Tibial nerve (tissue), 4 donors: ENCODE measurements around the gene PANX2. TPM values are rescaled to one million over a fixed set of nuclear protein-coding genes. Genes with fewer than 3 reads are reported as not detected.

ENCODE experiments used
- DNase-seq, 2 donors: peaks; one replicate each; pipeline ENCODE4 v3.0.0-alpha.2; 2019; ENCODE audit warnings: low spot score in 2 of 2
- H3K27ac ChIP-seq, 4 donors: fragments of 200-600 bp; sonication (generic) in 3 of 4; one replicate each; pipeline ENCODE4 v1.5.1; 2017 to 2019; ENCODE audit warnings: mild to moderate bottlenecking in 1 of 4
- H3K27me3 ChIP-seq, 2 donors: fragments of 200-600 bp; sonication (generic) in 1 of 2; one replicate each; pipeline versions ENCODE4 v1.5.1 to v1.6.0; 2017 to 2019
- H3K36me3 ChIP-seq, 3 donors: fragments of 200-600 bp; sonication (generic); one replicate each; pipeline ENCODE4 v1.5.1; 2018 to 2019
- H3K4me1 ChIP-seq, 4 donors: fragments of 200-600 bp; sonication (generic) in 3 of 4; one replicate each; pipeline ENCODE4 v1.5.1; 2017 to 2019
- H3K4me3 ChIP-seq, 4 donors: fragments of 200-600 bp; sonication (generic) in 3 of 4; one replicate each; pipeline ENCODE4 v1.5.1; 2017 to 2019; ENCODE audit warnings: mild to moderate bottlenecking in 1 of 4, moderate library complexity in 1 of 4
- H3K9me3 ChIP-seq, 4 donors: fragments of 200-600 bp; sonication (generic) in 3 of 4; one replicate each; pipeline ENCODE4 v1.5.1; 2017 to 2019
- CTCF ChIP-seq, 5 experiments: fragments of 200-600 bp in 3 of 5; fragments of 450-650 bp in 2 of 5; sonication (generic) in 3 of 5; IDR thresholded peaks; one replicate each; pipeline ENCODE4 v1.5.1; 2016 to 2019; ENCODE audit warnings: antibody characterized with exemption in 5 of 5, mild to moderate bottlenecking in 3 of 5, moderate library complexity in 2 of 5
- EP300 ChIP-seq, 2 donors: sonication (generic); formaldehyde crosslinking; IDR thresholded peaks; one replicate each; pipeline ENCODE4 v1.6.1; 2017; ENCODE audit warnings: antibody characterized with exemption in 2 of 2, mild to moderate bottlenecking in 1 of 2
- POLR2A ChIP-seq, 2 donors: fragments of 450-650 bp; IDR thresholded peaks; one replicate each; pipeline ENCODE4 v1.6.1; 2017; ENCODE audit warnings: antibody characterized with exemption in 2 of 2, mild to moderate bottlenecking in 2 of 2, moderate library complexity in 2 of 2
- WGBS, 2 donors: methylation state at CpG; one replicate each; pipeline ENCODE4 v1.1.5; 2018; 5-methylcytosine and 5-hydroxymethylcytosine counted together
- total RNA-seq, 4 donors: library from RNA; depleted of rRNA; stranded (reverse); fragments of >200 nt; gene quantifications; one replicate each; pipeline ENCODE4 v1.1.0, GENCODE V29; 2016

PANX2 gene
- total RNA-seq, 4 donors from 2014 or later = 0.30 TPM; not detected in 3

- no peak for DNase-seq
- 93 to 95% methylated on average over 18 to 21 of the region's 25 CpGs for WGBS, 2 donors
- TF ChIP-seq POLR2A (IDR thresholded peaks at IDR 0.05) (no peak), CTCF (IDR thresholded peaks at IDR 0.05) (no peak), EP300 (IDR thresholded peaks at IDR 0.05) (no peak)
These were observed 57.2 kb downstream of the PANX2 start for GRCh38 chr22:50227579-50228215.

GRCh38 chr22:50228366-50228765, 57.8 kb downstream of the PANX2 start:
- no peaks in the 10 kb centered on the region for H3K4me1 ChIP-seq
- H3K9me3 ChIP-seq = no peaks in the 10 kb centered on the region
- H3K4me3 ChIP-seq = no peak overlapping the region
- no peak for DNase-seq
- no peaks in the 10 kb centered on the region for H3K27me3 ChIP-seq
- peaks cover 0 to 91% (median 7%) of the 10 kb centered on the region in 3 donors for H3K36me3 ChIP-seq
- H3K27ac ChIP-seq = no peak overlapping the region
- 87 to 89% methylated on average over 8 to 9 of the region's 9 CpGs for WGBS, 2 donors
- no peak for TF ChIP-seq POLR2A (IDR thresholded peaks at IDR 0.05)
- TF ChIP-seq CTCF (IDR thresholded peaks at IDR 0.05) = no peak
- no peak for TF ChIP-seq EP300 (IDR thresholded peaks at IDR 0.05)

More at GRCh38 chr22:50227579-50228215, 57.2 kb downstream of the PANX2 start:
- no peaks in the 10 kb centered on the region for H3K27me3 ChIP-seq
- no peak overlapping the region for H3K4me3 ChIP-seq
- H3K27ac ChIP-seq = no peak overlapping the region
- H3K4me1 ChIP-seq = no peaks in the 10 kb centered on the region
- H3K36me3 ChIP-seq = peaks cover 0 to 91% (median 12%) of the 10 kb centered on the region in 3 donors
- no peaks in the 10 kb centered on the region for H3K9me3 ChIP-seq

- TF ChIP-seq EP300 (IDR thresholded peaks at IDR 0.05) (no peak), POLR2A (IDR thresholded peaks at IDR 0.05) (no peak), CTCF (IDR thresholded peaks at IDR 0.05) (no peak)
- peaks cover 0 to 85% (median 7%) of the 10 kb centered on the region in 3 donors for H3K36me3 ChIP-seq
- WGBS, 2 donors = 91 to 93% methylated on average over 14 to 16 of the region's 16 CpGs
These were observed 58.8 kb downstream of the PANX2 start for GRCh38 chr22:50229370-50229769.

More at GRCh38 chr22:50229370-50229769, 58.8 kb downstream of the PANX2 start:
- DNase-seq = no peak
- Histone ChIP-seq H3K27me3 (no peaks in the 10 kb centered on the region), H3K9me3 (no peaks in the 10 kb centered on the region), H3K4me1 (no peaks in the 10 kb centered on the region), H3K27ac (no peak overlapping the region), H3K4me3 (no peak overlapping the region)

Other genes with a start within 250 kb of the PANX2 start
- gene PIM3, start 210.0 kb upstream of the PANX2 start, total RNA-seq = 100 to 1,000 TPM in 3 of 4 donors, 10 to 100 TPM in 1; 98.3 to 138 (median 119) TPM
- gene IL17REL, start 158.0 kb upstream of the PANX2 start, total RNA-seq = not detected
- not detected for gene TTLL8, start 112.4 kb upstream of the PANX2 start, total RNA-seq
- not detected for gene MLC1, start 85.3 kb upstream of the PANX2 start, total RNA-seq
- gene MOV10L1, start 80.7 kb upstream of the PANX2 start, total RNA-seq = 1 to 10 TPM; 1.0 to 3.7 (median 2.6) TPM
- 10 to 100 TPM; 22.4 to 71.4 (median 27.1) TPM for gene TRABD, start 15.2 kb downstream of the PANX2 start, total RNA-seq
- 10 to 100 TPM; 36.1 to 66.6 (median 44.8) TPM for gene SELENOO, start 30.3 kb downstream of the PANX2 start, total RNA-seq
- 100 to 1,000 TPM in 1 of 4 donors, 10 to 100 TPM in 3; 72.2 to 127 (median 78.6) TPM for gene TUBGCP6, start 74.3 kb downstream of the PANX2 start, total RNA-seq
- 100 to 1,000 TPM in 1 of 4 donors, 10 to 100 TPM in 3; 41.2 to 105 (median 55.4) TPM for gene HDAC10, start 80.5 kb downstream of the PANX2 start, total RNA-seq
- 10 to 100 TPM; 12.3 to 32.0 (median 24.1) TPM for gene MAPK12, start 91.0 kb downstream of the PANX2 start, total RNA-seq
- 10 to 100 TPM in 3 of 4 donors, 1 to 10 TPM in 1; 8.7 to 33.3 (median 19.6) TPM for gene MAPK11, start 99.6 kb downstream of the PANX2 start, total RNA-seq
- 100 to 1,000 TPM; 135 to 193 (median 165) TPM for gene PLXNB2, start 136.9 kb downstream of the PANX2 start, total RNA-seq
- gene DENND6B, start 156.3 kb downstream of the PANX2 start, total RNA-seq = 10 to 100 TPM in 3 of 4 donors, 1 to 10 TPM in 1; 8.6 to 13.1 (median 11.7) TPM
- 100 to 1,000 TPM in 1 of 4 donors, 10 to 100 TPM in 3; 55.9 to 112 (median 76.7) TPM for gene PPP6R2, start 172.6 kb downstream of the PANX2 start, total RNA-seq